SH-SY5Y (cell line): Measurements from ENCODE around the gene SNRPB2.

Experiments
- GATA2 ChIP-seq: IDR thresholded peaks from 2 replicates; pipeline ENCODE4 v1.6.1; 2011; ENCODE audit warnings: mild to moderate bottlenecking, low read depth, low read length
- GATA3 ChIP-seq: IDR thresholded peaks from 2 replicates; pipeline ENCODE4 v1.6.1; 2011; ENCODE audit warnings: low read depth, mild to moderate bottlenecking, low read length, moderate library complexity

DNA sequence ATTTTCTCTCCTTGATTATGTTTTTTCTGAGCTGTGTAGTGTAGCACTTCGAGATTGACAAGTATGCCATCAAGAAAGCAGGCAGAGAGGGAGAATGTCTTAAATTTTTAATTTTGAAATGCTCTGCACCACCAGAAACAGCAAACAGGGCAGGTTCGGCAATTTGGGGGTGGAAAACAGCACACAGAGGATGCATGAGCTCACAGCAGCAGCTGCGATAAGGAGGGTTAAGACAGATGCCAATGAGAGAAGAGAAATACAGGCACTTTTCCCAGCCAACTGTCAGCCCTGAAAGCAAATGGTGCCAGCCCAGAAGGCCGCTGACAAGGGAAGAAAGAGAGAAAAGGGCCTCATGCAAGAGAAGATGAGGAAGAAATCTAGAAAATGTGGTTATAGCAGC is 15.1 kb upstream of the SNRPB2 start:
- TF ChIP-seq GATA3, result no peak
- TF ChIP-seq GATA2, result no peak
